ENCODE measurements around the gene WDR88. TPM values are rescaled to one million over a fixed set of nuclear protein-coding genes. Genes with fewer than 3 reads are reported as not detected.
"Not testable (repeated sequence)": the region's sequence is repeated elsewhere in the genome, so short reads cannot be mapped to it uniquely, and the experiment has no call there.

WDR88 gene
- total RNA-seq, 1 donor from 2014 or later, result not detected

GRCh38 chr19:33126712-33127111, 5.2 kb upstream of the WDR88 start:
- not testable (repeated sequence) for ATAC-seq; DNase-seq (ENCODE audit: low spot score)

GRCh38 chr19:33129901-33130300, 2.0 kb upstream of the WDR88 start:
- DNase-seq (ENCODE audit: low spot score) (no peak), ATAC-seq (no peak)

DNA sequence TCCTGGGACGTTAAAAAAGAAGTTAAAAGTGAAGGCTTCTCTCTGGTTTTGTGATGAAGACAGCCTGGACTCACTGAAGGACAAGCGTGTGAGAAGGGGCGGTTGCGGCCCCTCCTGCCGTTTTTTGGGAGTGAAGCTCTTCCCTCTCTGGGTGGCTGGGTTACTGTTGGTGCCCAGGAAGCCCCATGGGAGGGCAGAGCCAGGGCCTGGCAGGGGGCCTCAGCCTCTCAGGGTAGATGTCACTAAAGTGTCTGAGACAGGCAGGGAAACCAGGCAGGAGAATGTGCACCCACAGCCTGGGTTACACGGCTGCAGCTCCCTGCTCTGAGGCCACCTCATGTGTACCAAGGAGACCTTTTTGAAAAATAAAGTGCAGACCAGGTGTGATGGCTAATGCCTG, 1.5 kb upstream of the WDR88 start:
- no peak for DNase-seq (ENCODE audit: low spot score)
- no peak for ATAC-seq

GRCh38 chr19:33132425-33132824, 511 bp downstream of the WDR88 start:
- peak; percentile 37 for ATAC-seq
- no peak for DNase-seq (ENCODE audit: low spot score)

- DNase-seq (ENCODE audit: low spot score), result no peak
- ATAC-seq, result peak; percentile 16
Observed at GRCh38 chr19:33133438-33134031, 1.6 kb downstream of the WDR88 start.

- DNase-seq (ENCODE audit: low spot score) (no peak), ATAC-seq (no peak)
Observed at GRCh38 chr19:33134571-33135041, 2.7 kb downstream of the WDR88 start.

GRCh38 chr19:33139165-33139564, 7.3 kb downstream of the WDR88 start:
- no peak for ATAC-seq
- DNase-seq (ENCODE audit: low spot score), result no peak

- ATAC-seq (peak; percentile 99), DNase-seq (ENCODE audit: low spot score) (peak; percentile 68)
Observed at GRCh38 chr19:33143897-33144405, 12.0 kb downstream of the WDR88 start.

- DNase-seq (ENCODE audit: low spot score) (no peak), ATAC-seq (no peak)
Observed at GRCh38 chr19:33146209-33146608, 14.3 kb downstream of the WDR88 start.

GRCh38 chr19:33147538-33147937, 15.6 kb downstream of the WDR88 start:
- DNase-seq (ENCODE audit: low spot score), result no peak
- no peak for ATAC-seq

DNA sequence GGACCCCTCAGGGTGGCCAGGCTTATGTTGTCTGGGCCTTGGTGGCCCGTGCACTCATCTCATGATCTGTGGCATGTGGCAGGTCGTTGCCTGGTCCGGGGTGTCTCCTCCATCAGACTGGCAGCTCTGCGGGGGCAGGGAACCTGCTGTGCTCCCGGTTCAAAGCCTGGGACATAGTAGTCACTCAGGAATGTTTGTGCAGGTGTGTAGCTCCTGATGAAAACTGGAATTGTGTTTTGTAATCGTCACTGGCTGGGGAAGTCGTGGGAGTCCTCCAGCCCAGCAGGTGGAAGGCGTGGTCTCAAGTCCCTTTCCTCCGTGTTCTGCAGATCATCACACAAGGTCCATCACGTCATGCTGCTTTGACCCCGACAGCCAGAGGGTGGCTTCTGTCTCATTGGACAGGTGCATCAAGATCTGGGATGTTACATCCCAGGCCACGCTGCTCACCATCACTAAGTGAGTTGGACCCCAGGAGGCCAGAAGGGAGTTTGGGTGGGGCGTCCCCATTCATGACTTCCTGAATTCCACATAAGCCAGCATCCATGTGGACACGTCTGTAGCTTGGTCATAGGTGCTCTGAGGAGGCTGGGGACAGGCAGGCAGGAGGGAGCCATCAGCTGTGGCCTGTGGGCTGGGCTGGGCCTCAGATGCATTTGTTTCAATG, 19.1 kb downstream of the WDR88 start:
- ATAC-seq, result no peak

GRCh38 chr19:33152176-33152575, 20.3 kb downstream of the WDR88 start:
- ATAC-seq (peak; percentile 65), DNase-seq (ENCODE audit: low spot score) (no peak)

More for the DNA sequence above, 19.1 kb downstream of the WDR88 start:
- DNase-seq (ENCODE audit: low spot score), result no peak

GRCh38 chr19:33152625-33153024, 20.7 kb downstream of the WDR88 start:
- not testable (repeated sequence) for DNase-seq (ENCODE audit: low spot score); ATAC-seq

- not testable (repeated sequence) for ATAC-seq
Observed at GRCh38 chr19:33154313-33154712, 22.4 kb downstream of the WDR88 start.

DNA sequence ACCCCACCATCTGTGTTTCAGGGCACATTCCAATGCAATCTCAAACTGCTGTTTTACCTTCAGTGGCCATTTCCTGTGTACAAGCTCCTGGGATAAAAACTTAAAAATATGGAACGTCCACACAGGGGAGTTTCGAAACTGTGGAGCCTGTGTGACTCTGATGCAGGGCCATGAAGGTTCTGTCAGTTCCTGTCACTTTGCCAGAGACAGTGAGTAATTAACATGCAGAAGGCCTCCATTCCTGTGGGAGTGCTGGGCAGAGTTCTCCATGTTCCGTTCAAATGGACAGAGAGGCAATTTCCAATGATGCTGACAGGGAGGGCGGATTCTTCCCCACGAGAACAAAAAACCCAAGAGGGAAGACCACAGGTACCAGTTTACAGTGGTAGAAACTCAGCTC, 24.4 kb downstream of the WDR88 start:
- DNase-seq (ENCODE audit: low spot score), result no peak
- ATAC-seq, result peak; percentile 53

More at GRCh38 chr19:33154313-33154712, 22.4 kb downstream of the WDR88 start:
- DNase-seq (ENCODE audit: low spot score), result not testable (repeated sequence)

DNA sequence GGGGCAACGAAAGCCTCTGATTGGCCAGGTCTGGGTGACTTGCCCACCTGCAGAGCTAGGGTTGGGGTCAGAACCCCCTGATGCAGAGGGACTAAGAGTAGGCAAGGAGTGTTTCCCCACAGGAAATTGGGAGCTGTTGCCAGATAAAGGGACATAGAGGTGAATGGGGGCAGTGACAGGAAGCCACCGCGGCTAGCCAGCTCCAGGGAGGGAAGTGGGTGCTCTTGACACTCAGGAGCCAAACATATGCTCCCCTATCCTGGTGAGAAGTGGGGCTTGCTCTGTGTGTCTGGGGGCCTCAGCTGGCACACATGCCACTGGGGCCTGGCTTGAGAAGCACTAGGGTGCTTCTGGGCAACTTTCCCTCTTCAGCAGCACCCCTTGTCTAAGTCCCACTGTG, 26.0 kb downstream of the WDR88 start:
- DNase-seq (ENCODE audit: low spot score), result no peak
- ATAC-seq, result peak; percentile 31

DNA sequence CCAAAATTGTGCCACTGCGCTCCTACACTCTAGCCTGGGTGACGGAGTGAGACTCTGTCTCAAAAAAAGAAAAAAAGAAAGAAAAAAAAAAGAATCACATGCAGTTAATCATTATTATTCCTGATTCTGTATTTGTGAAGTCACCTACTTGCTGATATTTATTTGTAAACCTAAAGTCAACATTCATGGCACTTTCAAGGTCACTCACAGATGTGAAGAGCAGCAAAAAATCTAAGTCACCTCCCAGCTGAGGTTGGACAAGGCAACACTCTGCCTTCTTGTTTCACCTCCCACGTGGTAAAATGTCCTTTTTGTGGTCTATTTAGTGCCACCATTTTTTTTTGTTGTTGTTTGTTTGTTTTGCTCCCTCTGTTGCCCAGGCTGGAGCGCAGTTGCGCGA, 26.5 kb downstream of the WDR88 start:
- peak; percentile 72 for ATAC-seq
- DNase-seq (ENCODE audit: low spot score), result no peak

DNA sequence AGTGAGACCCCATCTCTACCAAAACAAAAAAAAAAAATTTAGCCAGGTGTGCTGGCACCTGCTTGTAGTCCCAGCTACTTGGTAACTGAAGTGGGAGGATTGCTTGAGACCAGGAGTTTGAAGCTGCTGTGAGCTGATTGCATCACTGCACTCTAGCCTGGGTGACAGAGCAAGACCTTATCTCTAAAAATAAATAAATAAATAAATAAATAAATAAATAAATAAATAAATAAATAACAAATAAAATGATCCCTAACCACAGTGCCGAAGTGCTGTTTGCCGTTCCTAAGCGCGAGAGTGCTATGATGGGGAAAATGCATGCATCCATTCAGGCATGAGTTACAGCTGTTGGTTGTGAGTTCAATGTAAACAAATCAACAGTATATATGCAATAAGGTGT, 27.2 kb downstream of the WDR88 start:
- ATAC-seq (no peak), DNase-seq (ENCODE audit: low spot score) (no peak)

- no peak for DNase-seq (ENCODE audit: low spot score)
Observed at GRCh38 chr19:33159893-33160292, 28.0 kb downstream of the WDR88 start.

DNA sequence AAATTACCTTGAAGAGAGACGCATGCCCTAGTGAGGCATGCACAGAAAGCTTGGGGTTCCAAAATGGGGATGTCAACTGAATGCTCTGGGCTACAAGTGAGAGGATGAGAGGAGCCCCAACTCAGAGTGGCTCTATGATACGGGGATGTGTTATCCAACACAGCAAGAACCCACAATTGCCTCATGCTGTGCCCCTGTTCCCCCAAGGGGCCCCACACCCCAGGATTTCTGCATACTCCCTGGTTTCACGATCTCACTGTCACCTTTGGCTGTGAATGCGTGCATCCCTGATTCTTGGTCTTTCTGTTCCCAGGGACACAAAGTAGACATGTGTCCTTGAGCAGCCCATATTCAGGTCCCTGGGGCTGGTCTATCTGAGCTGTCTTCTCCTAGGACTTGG, 29.3 kb downstream of the WDR88 start:
- ATAC-seq (no peak), DNase-seq (ENCODE audit: low spot score) (no peak)

More at GRCh38 chr19:33159893-33160292, 28.0 kb downstream of the WDR88 start:
- no peak for ATAC-seq

GRCh38 chr19:33163481-33163880, 31.6 kb downstream of the WDR88 start:
- DNase-seq (ENCODE audit: low spot score) (no peak), ATAC-seq (no peak)

GRCh38 chr19:33166037-33166436, 34.1 kb downstream of the WDR88 start:
- not testable (repeated sequence) for DNase-seq (ENCODE audit: low spot score); ATAC-seq
